SIG-M5 treated with dmso at 0.1 percent for 504 hours (cell line): ENCODE data around the gene CENPT.
"Not testable (repeated sequence)": the region's sequence is repeated elsewhere in the genome, so short reads cannot be mapped to it uniquely, and the experiment has no call there.

Source experiments
- DNase-seq: peaks from one replicate; lab custom pipeline; 2025; ENCODE audit not compliant: unreplicated experiment; lab: John Stamatoyannopoulos, UW

Gene CENPT

DNA sequence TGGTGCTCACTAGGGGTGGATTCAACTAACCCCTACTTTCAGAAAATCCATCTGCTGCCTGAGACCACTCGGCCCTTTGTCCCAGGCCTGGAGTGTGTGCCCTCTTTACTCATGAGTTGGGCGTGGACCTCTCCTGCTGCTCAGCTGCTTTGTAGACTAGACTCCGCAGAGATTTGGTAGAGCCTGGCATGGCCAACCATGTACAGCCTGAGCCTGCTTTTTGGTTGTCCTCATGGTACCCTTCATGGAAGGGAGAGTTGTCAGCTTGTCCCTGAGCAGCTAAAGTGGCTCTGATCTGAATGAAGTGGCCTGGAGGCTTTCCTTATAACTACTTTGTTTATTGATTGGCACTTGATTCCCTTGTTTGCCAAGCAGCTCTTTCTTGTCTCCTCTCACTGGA, 26.9 kb upstream of the CENPT start:
- no peak for DNase-seq

DNA sequence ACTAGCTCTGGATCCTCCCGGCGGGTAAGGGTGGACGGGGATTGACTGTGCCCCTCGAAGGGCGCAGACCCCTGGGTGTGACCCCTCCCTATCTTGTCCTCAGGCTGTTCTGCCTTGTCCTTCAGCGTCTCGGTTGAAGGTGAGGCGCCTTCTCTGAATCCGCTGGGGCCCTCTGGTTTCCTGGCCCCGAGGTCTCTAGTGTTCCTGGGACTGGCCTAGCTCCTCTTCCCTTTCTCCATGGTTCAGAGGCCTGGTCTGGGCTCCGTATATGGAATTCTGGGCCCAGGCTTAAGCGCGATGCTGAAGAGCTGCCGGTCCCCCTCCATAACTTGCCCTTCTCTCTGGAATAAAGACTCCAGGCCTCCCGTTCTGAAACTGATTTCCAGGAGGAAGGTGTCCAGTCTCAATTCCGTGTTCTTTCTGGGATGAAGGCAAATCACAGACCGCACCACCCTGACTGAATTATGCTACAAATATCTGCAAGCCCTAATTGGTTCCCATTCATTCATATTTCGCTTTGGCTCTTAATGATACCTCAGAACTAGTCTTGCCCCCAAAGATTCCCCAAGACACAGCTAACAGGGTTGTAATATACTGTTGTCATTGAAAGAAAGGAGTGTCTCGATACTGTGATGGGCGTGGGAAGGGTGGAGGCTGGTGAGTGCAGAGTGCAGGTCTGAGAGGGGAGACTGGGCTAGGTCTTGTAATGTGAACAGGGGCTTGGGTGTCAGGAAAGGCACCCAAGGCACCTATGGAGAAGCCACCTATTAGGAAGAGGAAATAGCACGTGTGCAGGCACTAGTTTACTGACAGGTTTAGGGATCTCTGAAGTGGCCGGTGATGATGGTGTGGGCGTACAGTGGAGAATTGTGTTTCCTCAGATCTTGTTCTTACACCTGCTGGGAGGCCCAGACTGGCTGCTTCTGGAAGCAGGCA, 26.2 kb upstream of the CENPT start:
- DNase-seq: no peak

DNA sequence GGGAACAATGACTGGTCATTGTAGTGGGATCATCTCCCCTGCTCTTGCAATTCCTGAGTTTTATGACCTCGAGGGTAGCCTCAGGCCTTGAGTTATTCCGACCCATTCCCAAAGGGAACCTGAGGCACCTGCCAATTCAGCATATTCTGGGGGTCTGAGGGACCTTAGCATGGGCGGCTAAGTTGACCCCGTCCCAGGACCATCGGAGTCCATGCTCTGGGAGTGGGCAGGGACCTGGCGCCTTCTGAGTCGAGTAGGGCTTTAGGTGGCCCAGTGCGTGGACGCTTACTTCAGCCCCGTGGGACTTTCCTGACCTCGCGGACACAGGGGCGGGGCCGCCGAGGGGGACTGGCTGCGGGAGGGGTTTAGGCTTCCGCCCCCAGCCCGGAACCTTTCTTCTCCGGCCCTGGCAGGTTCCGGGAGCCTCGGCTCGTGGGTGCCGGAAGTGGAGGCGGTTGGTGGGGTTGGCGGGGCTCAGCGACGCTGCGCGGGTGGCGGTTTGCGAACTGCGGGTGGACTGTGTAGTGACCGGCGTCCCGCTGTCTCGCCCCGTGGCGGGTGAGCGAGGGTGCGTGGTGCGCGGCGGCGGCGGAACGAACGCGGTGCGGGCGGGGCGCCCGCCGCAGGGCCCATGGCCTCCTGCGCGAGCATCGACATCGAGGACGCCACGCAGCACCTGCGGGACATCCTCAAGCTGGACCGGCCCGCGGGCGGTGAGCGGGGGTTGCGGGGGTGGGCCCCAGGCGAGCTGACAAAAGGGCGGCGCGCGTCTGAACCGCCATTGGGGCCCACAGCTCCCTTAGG, 25.3 kb upstream of the CENPT start, which contains the start of gene EDC4:
Gene EDC4, plus strand, starts transcription at position 422 of the 804 bp plus-strand sequence. Its CDS starts 210 bp downstream, at position 632.
- DNase-seq: peak; percentile 68

DNA sequence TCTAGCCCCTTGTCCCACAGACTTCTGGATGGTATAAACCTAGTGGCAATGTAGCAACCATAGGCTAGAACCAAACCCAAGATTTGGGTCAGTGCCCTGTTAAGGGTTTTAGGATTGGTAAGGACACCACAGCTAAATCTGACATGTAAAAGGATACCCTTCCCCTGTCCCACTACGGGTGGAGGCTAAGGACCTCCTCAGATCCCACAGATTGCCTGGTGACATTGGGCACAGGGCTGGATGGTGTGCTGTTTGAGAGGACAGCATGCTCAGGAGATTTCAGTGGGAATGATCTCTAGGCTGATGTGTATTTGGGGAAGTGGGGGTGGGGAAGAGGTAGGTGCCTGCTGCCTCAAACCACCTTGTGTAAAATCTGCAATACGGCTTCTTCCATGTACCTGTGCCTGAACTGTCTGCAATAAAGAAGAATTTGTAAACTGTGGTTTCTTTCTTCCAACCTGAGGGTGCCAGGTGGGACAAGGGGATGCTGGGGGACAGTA, 24.7 kb upstream of the CENPT start:
- DNase-seq: no peak

DNA sequence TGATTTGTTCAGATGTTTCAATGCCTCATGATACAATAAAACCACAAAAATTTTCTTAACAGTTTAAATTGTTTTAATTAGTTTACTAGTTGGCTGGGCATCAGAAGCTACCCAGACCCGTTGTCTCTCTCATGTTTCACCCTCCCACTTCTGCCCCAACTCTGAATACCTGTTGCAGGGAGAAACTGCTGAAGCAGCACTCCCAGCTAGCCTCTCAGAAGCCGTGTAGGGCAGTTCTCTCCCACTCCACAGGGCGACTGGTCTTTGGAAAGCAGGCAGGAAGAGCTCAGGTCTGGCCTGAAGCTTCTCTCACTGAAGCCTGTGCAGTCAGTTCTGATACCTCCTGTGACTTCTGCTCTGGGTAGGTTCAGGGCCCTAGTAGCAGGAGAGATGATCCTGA, 23.8 kb upstream of the CENPT start:
- DNase-seq: no peak

DNA sequence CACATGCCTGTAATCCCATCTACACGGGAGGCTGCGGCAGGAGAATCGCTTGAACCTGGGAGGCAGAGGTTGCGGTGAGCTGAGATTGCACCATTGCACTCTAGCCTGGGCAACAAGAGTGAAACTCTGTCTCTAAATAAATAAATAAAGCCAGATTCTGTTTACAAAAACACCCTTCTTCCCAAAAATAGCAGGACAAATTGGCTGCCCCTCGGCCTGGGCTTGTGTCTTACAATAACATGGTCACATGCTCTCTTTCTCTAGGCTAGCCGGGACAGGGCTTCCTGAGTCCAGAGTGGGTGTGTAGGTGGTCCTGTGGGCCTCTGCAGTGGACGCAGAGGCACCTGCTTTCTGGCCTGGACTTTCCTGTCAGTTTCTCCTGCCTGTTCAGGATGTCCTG, 22.2 kb upstream of the CENPT start:
- DNase-seq: no peak

DNA sequence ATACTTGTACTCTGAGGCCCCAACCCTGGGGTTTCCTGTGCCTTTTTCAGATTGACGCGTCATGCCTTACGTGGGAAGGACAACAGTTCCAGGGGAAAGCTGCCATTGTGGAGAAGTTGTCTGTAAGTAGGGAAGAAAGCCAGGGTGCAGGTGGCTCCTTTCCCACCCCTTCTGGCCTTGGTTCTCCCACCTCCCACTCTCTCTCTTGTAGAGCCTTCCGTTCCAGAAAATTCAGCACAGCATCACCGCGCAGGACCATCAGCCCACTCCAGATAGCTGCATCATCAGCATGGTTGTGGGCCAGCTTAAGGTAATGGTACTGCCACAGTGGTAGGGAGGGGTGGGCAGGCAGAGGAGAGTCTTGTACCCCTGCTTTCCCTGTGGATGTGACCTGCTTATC, 20.8 kb upstream of the CENPT start:
- no peak for DNase-seq

DNA sequence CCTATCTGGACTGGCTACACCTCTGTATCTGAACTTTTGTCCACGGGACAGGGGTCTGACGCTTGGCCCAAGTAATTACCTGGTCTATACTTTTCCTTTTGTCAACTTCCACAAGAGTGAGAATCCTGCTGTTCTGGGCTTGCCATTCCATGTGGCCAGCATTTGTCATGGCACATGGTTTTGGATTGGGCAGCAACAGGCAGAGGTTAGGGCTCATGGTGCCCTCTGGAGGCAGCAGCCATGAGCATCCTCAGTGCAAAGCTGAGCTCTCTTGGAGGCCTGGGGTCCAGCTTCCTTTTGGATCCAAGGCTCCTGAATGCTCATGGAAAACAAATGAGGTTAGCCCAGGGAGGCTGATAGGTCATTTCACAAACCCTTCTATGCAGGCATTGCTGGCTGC, 17.8 kb upstream of the CENPT start:
- DNase-seq: no peak

DNA sequence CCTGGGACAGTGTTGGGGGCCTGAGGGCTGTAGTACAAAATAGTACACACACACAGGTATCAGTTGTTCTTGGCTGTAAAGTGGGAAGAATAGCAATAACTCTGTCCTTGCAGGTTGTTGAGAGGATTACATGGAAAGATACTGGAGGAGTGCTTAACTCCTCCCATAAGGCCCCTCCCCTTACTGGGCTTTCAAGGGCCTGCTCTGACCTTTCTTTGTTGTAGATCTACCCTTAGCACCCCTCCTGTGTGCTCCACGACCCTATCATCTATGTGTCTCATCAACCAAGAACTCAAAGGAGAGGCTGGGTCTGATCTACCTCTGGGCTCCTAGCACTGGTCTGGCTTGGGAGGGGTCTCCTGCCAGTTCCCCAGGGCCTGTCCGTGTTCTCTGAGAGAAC, 17.1 kb upstream of the CENPT start:
- no peak for DNase-seq

DNA sequence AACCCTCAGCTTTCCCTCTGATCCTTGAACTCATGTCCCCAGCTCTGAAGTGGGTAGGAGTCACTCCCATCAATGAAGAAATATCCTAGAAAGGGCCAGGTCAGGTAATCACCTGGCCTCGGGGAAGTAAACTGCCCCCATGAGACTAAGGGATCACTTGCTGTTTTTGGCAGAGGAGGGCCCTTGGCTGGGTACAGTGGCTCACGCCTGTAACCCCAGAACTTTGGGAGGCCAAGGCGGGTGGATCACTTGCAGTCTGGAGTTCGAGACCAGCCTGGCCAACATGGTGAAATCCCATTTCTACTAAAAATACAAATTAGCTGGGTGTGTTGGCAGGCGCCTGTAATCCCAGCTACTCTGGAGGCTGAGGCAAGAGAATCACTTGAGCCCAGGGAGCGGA, 16.6 kb upstream of the CENPT start:
- not testable (repeated sequence) for DNase-seq

DNA sequence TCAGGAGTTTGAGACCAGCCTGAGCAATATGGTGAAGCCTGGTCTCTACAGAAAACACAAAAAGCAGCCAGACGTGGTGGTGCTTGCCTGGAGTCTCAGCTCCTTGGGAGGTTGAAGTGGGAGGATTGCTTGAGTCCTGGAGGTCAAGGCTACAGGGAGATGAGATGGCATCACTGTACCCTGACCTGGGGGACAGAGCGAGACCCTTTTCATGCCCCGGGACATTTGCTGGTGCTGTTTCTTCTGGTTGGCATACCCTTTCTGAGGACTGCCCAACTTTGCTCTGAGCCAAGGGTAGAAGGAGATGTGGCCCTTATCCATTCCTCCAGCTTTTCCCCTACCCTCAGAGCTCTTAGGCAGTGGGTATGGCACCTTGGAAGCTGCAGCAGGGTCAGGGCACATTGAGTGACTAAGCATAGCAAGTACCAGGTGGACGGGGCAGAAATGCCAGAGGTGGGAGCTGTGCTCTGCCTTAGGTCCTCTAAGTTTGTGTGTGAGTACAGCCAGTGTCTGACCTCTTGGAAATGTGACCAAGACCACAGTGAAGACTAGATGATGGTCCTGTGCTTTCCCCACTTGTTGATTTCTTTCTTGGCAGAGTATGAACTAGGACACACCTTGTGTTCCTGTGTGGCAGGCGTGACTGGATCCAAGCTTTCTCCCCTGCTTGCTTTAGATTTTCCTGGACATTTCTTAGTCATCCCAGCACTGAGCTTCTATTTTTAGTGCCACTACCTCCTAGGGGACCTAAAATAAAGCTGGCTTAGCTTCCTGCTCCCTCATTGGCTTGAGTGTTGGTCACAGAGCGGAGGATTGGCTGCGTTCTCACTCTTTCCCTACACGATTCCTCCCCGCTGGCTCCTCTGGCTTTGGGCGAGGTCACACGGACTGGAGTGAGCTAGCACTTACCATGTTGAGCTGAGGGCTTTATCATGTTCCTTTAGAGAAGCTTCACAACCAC, 15.4 kb upstream of the CENPT start:
- no peak for DNase-seq

DNA sequence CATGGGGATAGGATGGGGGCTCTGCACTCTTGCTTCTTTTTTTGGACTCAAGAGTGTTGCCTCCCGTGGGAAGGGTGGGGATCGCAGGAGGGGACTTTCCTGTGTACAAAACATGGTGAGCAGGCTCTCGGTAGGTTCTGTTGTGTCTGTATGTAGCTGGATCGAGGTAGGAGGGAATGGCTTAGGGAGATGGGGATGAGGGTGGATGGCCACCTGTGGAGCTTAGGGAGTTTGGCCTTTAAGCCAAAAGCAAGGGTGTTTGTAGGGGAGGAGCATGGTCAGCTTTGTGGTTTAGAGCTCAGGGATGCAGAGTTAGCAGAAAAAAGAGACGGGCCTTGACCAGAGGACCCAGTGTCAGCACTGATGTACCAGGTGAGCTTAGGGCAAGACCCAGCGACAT, 14.4 kb upstream of the CENPT start:
- no peak for DNase-seq

DNA sequence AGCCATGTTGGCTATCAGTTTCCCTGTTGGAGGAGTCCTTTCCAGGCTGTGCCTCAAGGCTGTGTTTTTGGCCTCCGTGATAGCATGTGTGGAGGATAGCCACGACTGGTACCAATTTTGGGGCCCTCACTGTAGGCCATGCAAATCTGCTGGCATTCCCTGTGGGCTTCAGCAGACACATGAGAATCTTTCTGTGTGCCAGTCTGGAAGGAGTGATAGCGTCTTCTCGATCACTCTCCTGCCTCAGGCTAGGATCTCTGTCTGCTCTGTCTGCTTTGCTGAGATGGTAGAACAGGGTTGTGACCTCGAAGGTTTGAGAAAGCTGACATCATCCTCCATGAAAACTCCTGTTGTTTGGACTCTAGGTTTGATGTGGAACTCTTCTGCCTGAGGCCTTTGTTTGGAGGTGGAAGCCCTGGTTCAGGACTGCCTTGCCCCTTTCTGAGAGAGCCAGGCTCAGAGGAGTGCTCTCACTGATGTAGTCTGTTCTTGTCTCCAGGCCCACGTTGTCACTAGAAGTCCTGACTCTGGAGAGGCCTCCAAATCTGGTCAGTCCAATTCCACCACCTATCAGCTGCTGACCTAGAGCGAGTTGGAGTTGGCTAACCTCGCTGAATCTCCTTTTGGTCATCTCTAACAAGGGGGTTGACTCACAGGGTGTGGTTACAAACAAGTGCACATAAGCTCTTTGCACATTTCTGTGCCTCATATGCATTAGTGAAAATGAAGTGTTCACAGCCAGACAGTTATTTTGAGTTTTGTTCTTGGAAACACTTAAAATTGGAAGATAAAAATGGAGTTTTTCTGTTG, 13.3 kb upstream of the CENPT start:
- no peak for DNase-seq

DNA sequence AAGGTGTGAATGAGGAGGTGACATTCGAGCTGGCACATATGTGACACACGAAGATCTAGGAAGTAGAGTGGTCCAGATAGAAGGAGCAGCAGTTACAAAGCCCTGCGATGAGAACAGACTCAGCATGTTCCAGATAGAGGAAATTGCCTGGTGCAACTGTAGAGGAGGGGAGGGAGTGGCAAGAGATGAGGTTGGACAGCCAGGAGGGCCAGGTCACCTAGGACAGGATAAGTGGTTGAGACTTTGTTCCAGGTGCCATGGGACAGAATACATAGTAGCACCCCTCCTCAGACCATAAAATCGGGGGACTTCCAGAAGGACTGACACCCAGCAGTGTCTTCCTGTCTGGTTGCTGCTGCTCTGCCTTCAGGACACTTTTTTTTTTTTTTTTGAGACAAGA, 11.0 kb upstream of the CENPT start:
- no peak for DNase-seq

DNA sequence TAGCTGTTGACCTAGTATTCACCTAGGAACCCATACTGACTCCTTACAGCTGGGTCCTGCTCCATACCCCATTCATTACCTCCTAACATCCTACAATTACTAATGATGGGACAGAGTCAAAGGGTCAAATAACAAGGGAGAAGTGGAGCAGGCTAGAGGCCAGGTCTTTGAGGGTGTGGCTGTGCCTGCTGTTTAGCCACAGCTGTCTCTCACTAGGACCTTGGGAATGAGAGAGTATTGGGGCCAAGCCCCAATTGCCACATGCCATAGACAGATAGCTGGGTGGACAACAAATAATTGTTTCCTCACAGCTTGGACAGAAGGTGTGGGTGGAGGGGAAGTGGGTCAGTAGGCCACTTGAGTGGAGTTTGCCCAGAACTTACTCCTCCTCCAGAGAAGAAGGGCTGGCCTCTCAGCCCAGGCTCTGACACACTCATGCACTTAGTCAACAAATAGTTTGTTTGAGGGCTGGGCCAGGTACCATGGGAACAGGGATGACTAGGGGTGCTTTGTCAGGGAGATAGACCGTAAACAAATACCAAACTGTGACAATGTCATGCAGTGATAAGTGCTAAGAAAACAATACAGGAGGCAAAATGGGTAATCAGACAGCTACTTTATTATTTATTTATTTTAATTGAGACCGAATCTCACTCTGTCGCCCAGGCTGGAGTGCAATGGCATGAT, 10.2 kb upstream of the CENPT start:
- DNase-seq: peak; percentile 71

DNA sequence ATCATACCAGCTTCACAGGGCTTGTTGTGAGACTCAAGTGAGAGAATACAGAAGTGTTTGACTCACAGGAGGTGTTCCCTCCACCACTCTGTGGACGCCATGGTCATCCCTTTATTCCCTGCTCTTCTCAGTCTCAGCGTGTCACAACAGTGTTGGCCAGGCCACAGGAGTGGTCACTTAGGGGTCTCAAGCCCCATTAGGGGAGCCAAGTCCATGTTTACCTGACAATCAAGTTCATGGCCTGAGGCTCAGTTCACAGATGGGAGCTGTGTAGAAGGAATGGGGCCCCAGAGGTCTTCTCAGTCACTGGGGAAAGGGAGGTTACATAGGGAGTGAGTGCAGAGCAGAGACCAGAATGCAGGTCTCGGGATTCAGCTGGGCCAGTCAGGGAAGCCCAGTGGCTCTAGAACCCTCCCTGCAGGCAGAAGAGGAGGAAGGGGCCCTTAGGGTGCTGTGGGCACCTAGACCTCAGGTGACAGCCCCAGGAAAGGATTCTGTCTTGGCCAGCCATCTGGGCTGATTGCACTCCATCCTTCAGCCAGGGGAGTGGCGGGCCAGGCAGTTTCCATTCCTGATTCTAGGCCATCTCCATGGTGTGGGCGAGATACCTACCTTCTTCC, 9.5 kb upstream of the CENPT start:
- DNase-seq: no peak

DNA sequence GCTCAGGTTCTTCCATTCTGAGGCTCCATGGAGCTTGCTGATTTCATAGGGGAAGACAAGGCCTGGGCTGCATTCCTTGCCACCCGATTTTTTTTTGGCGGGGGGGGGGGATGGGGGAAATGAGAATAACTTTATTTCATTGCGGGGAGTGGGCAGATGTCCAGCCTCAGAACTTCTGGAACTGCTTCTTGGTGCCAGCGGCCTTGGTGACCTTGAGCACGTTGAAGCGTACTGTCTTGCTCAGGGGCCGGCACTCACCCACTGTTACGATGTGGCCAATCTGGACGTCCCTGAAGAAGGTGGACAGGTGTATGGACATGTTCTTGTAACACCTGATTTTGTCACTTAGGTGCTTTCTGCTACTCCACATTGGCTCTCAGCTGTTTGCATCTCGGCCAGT, 8.3 kb upstream of the CENPT start:
- no peak for DNase-seq

DNA sequence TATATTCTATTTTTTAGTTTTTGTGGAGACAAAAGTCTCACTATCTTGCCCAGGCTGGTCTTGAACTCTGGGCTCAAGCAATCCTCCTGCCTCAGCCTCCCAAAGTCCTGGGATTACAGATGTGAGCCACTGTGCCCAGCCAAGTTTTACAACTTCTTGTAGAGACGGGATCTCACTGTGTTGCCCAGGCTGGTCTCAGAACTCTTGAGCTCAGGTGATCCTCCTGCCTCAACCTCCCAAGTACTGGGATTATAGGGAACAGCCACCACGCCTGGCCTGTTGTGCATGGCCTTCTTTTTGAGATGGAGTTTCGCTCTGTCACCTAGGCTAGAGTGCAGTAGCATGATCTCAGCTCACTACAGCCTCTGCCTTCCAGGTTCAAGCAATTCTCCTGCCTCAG, 6.2 kb upstream of the CENPT start:
- DNase-seq: no peak

DNA sequence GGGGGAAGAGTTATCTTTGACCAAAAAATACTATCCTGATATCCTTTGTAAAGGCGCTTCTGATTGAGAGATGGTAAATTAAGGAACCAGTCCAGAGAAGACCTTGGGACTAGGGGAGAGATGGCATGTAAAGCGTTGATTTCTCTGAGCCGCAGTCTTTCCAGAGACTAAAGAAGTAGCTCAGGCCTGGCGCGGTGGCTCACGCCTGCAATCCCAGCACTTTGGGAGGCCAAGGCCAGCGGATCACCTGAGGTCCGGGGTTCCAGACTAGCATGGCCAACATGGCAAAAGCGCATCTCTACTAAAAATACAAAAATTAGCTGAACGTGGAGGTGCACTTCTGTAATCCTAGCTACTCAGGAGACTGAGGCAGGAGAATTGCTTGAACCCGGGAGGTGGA, 625 bp upstream of the CENPT start:
- no peak for DNase-seq
